Upper lobe of right lung (tissue), 1 donor: Measurements from ENCODE around the gene UBAP2. TPM values are rescaled to one million over a fixed set of nuclear protein-coding genes. Genes with fewer than 3 reads are reported as not detected.

Experiments used
- ATAC-seq: fragments of 200-7000 bp; cut with Tn5 transposase; one replicate; pipeline ENCODE4 v1.9.1; 2020; ENCODE audit warnings: mild to moderate bottlenecking, moderate library complexity
- DNase-seq: peaks from one replicate; pipeline ENCODE4 v3.0.0-alpha.2; 2020
- H3K27ac ChIP-seq: fragments of 200-600 bp; one replicate; pipeline ENCODE4 v1.8.0; 2022
- H3K27me3 ChIP-seq: fragments of 200-600 bp; one replicate; pipeline ENCODE4 v1.8.0; 2022; ENCODE audit warnings: mild to moderate bottlenecking
- H3K36me3 ChIP-seq: fragments of 200-600 bp; one replicate; pipeline ENCODE4 v1.8.0; 2022
- H3K4me1 ChIP-seq: fragments of 200-600 bp; one replicate; pipeline ENCODE4 v1.8.0; 2022
- H3K4me3 ChIP-seq: fragments of 200-600 bp; one replicate; pipeline ENCODE4 v1.8.0; 2022; ENCODE audit warnings: mild to moderate bottlenecking
- H3K9me3 ChIP-seq: fragments of 200-600 bp; one replicate; pipeline ENCODE4 v1.8.0; 2022
- intact Hi-C: fragments of 100-400 bp; cut with DNase I; formaldehyde crosslinking; loops from one replicate; pipeline ENCODE4 v1.11.0; 2022
- total RNA-seq: library from RNA; stranded (reverse); fragmentation: NEBNext Ultra II Directional; extraction: Animal tissue kit (Norgen Biotek cat#: 25700); gene quantifications from one replicate; pipeline ENCODE4 v1.2.1, GENCODE V29; 2021
- TF ChIP-seq, protein P1 (sequence below): fragments of 200-600 bp; IDR thresholded peaks from one replicate; pipeline ENCODE4 v1.8.0; 2022; ENCODE audit warnings: antibody characterized with exemption
- donor health status: DM: no; HTN: yes; CAD: no; lungs with severe emphysema.

Gene UBAP2
- total RNA-seq, 1 donor from 2014 or later = 36.2 TPM

- Histone ChIP-seq H3K36me3 (peaks cover 60% of the 10 kb centered on the region), H3K9me3 (no peaks in the 10 kb centered on the region), H3K27ac (no peak overlapping the region), H3K27me3 (no peaks in the 10 kb centered on the region), H3K4me3 (no peak overlapping the region), H3K4me1 (no peaks in the 10 kb centered on the region)
- ATAC-seq (no peak), DNase-seq (no peak)
- intact Hi-C loops = no loop called here
- TF ChIP-seq, protein P1, sequence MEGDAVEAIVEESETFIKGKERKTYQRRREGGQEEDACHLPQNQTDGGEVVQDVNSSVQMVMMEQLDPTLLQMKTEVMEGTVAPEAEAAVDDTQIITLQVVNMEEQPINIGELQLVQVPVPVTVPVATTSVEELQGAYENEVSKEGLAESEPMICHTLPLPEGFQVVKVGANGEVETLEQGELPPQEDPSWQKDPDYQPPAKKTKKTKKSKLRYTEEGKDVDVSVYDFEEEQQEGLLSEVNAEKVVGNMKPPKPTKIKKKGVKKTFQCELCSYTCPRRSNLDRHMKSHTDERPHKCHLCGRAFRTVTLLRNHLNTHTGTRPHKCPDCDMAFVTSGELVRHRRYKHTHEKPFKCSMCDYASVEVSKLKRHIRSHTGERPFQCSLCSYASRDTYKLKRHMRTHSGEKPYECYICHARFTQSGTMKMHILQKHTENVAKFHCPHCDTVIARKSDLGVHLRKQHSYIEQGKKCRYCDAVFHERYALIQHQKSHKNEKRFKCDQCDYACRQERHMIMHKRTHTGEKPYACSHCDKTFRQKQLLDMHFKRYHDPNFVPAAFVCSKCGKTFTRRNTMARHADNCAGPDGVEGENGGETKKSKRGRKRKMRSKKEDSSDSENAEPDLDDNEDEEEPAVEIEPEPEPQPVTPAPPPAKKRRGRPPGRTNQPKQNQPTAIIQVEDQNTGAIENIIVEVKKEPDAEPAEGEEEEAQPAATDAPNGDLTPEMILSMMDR = no peak
Measured at GRCh38 chr9:33943389-33943788, 105.3 kb downstream of the UBAP2 start.

DNA sequence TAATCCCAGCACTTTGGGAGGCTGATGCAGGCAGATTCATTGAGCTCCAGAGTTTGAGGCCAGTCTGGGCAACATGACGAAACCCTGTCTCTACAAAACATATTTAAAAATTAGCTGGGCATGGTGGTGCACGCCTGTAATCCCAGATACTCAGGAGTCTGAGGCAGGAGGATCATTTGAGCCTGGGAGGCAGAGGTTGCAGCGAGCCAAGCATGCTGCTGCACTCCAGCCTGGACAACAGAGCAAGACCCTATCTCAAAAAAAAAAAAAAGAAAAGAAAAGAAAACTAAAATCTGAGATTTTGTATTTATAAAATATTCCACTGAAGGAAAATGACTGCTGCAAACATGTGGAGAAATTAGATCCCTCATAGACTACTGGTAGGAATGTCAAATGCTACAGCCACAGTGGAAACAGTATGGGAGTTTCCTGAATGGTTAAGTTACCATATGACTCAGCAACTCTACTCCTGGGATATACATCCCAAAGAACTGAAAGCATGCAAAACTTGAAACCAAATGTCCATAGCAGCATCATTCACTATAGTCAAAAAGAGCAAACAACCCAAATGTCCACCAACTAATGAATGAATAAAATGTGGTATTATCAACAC lies 106.1 kb downstream of the UBAP2 start:
- intact Hi-C loops = no loop called here
- Histone ChIP-seq H3K36me3 (peaks cover 57% of the 10 kb centered on the region), H3K27me3 (no peaks in the 10 kb centered on the region), H3K27ac (no peak overlapping the region), H3K4me3 (no peak overlapping the region), H3K4me1 (no peaks in the 10 kb centered on the region), H3K9me3 (no peaks in the 10 kb centered on the region)
- TF ChIP-seq, protein P1 = no peak
- DNase-seq = no peak
- ATAC-seq = no peak

- TF ChIP-seq, protein P1 = no peak
- Histone ChIP-seq H3K36me3 (peaks cover 65% of the 10 kb centered on the region), H3K9me3 (no peaks in the 10 kb centered on the region), H3K27ac (no peak overlapping the region), H3K4me3 (no peak overlapping the region), H3K4me1 (no peaks in the 10 kb centered on the region), H3K27me3 (no peaks in the 10 kb centered on the region)
- DNase-seq (no peak), ATAC-seq (no peak)
- intact Hi-C loops = no loop called here
Measured at GRCh38 chr9:33939924-33940874, 108.5 kb downstream of the UBAP2 start.

GRCh38 chr9:33934188-33934878 lies 114.4 kb downstream of the UBAP2 start:
- no peak for DNase-seq
- H3K4me1 ChIP-seq = no peaks in the 10 kb centered on the region
- H3K36me3 ChIP-seq = peaks cover 64% of the 10 kb centered on the region
- H3K9me3 ChIP-seq = no peaks in the 10 kb centered on the region
- no peak overlapping the region for H3K4me3 ChIP-seq
- H3K27ac ChIP-seq = no peak overlapping the region
- intact Hi-C loops = no loop called here
- TF ChIP-seq, protein P1 = no peak
- ATAC-seq = no peak
- no peaks in the 10 kb centered on the region for H3K27me3 ChIP-seq

DNA sequence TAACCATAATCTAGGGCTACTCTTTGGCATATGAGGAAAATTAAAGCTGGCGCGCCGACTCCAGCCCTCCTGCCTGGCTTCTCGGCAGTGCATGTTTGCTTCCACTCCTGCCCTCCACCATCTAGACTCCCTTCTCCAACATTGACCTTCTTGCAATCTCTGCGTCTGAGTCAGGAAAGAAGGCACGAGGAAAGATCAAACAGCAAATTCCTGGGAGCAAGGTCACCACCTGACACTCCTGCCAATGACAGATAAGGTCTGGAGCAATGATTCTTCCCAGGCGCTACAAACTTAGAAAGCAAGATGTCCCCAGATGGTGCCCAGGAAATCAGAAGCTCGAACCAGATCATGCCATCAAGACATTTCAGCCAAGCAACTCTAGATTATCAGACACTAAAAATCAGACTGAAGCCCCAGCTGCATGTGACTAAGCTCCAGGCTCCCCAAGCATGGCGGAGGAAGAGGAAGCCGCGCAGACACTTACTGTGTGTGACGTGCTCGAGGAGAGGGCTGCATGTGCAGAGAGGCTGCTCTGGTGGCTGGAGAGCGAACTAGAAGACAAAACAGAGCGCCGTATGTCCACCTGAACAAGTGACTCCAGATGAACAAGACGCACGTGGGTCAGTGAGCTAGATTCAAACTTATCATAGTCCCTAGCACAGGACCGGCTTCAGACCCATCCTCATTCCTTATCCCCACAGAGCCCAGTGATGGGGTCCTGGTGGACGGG lies 116.4 kb downstream of the UBAP2 start:
- Histone ChIP-seq H3K27ac (no peak overlapping the region), H3K36me3 (peaks cover 85% of the 10 kb centered on the region), H3K9me3 (no peaks in the 10 kb centered on the region), H3K27me3 (no peaks in the 10 kb centered on the region), H3K4me3 (no peak overlapping the region), H3K4me1 (no peaks in the 10 kb centered on the region)
- ATAC-seq (no peak), DNase-seq (no peak)
- TF ChIP-seq, protein P1 = no peak
- intact Hi-C loops = no loop called here
